ENCODE results near the gene HADHB. TPM values are rescaled to one million over a fixed set of nuclear protein-coding genes. Genes with fewer than 3 reads are reported as not detected.
"Not testable (repeated sequence)": the region's sequence is repeated elsewhere in the genome, so short reads cannot be mapped to it uniquely, and the experiment has no call there.

The HADHB gene
- total RNA-seq, 2 donors from 2014 or later: 45.9 to 46.3 TPM

- H3K9me3 ChIP-seq (ENCODE audit: control insufficient read depth, low read length, poor library complexity, severe bottlenecking): no peaks in the 10 kb centered on the region
- DNase-seq (no peak), ATAC-seq (no peak)
- Mint-ChIP-seq H3K36me3 (ENCODE audit: low read depth) (peaks cover 7% of the 10 kb centered on the region), H3K4me1 (peaks cover 2% of the 10 kb centered on the region), H3K27ac (no peak overlapping the region), H3K27me3 (no peaks in the 10 kb centered on the region), H3K4me3 (no peak overlapping the region)
Observed at GRCh38 chr2:26285931-26286330, 41.2 kb downstream of the HADHB start.

- Mint-ChIP-seq H3K27ac (no peak overlapping the region), H3K4me1 (peaks cover 2% of the 10 kb centered on the region), H3K27me3 (no peaks in the 10 kb centered on the region), H3K4me3 (no peak overlapping the region), H3K36me3 (ENCODE audit: low read depth) (no peaks in the 10 kb centered on the region)
- H3K9me3 ChIP-seq (ENCODE audit: control insufficient read depth, low read length, poor library complexity, severe bottlenecking): no peaks in the 10 kb centered on the region
- ATAC-seq (no peak), DNase-seq (no peak)
Observed at GRCh38 chr2:26290001-26290400, 45.3 kb downstream of the HADHB start.

GRCh38 chr2:26292646-26293045 is 47.9 kb downstream of the HADHB start:
- H3K27ac Mint-ChIP-seq: no peak overlapping the region
- no peaks in the 10 kb centered on the region for H3K36me3 Mint-ChIP-seq (ENCODE audit: low read depth)
- H3K4me3 Mint-ChIP-seq: no peak overlapping the region
- H3K27me3 Mint-ChIP-seq: no peaks in the 10 kb centered on the region
- ATAC-seq (no peak), DNase-seq (no peak)
- H3K4me1 Mint-ChIP-seq: no peaks in the 10 kb centered on the region
- no peaks in the 10 kb centered on the region for H3K9me3 ChIP-seq (ENCODE audit: control insufficient read depth, low read length, poor library complexity, severe bottlenecking)

- Mint-ChIP-seq H3K4me1 (no peaks in the 10 kb centered on the region), H3K27ac (no peak overlapping the region), H3K27me3 (no peaks in the 10 kb centered on the region), H3K36me3 (ENCODE audit: low read depth) (no peaks in the 10 kb centered on the region), H3K4me3 (no peak overlapping the region)
- DNase-seq (no peak), ATAC-seq (no peak)
- H3K9me3 ChIP-seq (ENCODE audit: control insufficient read depth, low read length, poor library complexity, severe bottlenecking): no peaks in the 10 kb centered on the region
Observed at GRCh38 chr2:26295511-26295910, 50.8 kb downstream of the HADHB start.

GRCh38 chr2:26297061-26297460 is 52.3 kb downstream of the HADHB start:
- ATAC-seq (no peak), DNase-seq (no peak)
- no peaks in the 10 kb centered on the region for H3K27me3 Mint-ChIP-seq
- no peak overlapping the region for H3K4me3 Mint-ChIP-seq
- no peaks in the 10 kb centered on the region for H3K9me3 ChIP-seq (ENCODE audit: control insufficient read depth, low read length, poor library complexity, severe bottlenecking)
- H3K4me1 Mint-ChIP-seq: no peaks in the 10 kb centered on the region
- no peak overlapping the region for H3K27ac Mint-ChIP-seq
- H3K36me3 Mint-ChIP-seq (ENCODE audit: low read depth): no peaks in the 10 kb centered on the region

- Mint-ChIP-seq H3K36me3 (ENCODE audit: low read depth) (no peaks in the 10 kb centered on the region), H3K4me1 (no peaks in the 10 kb centered on the region), H3K27me3 (no peaks in the 10 kb centered on the region), H3K27ac (no peak overlapping the region), H3K4me3 (no peak overlapping the region)
- DNase-seq (no peak), ATAC-seq (no peak)
- H3K9me3 ChIP-seq (ENCODE audit: control insufficient read depth, low read length, poor library complexity, severe bottlenecking): no peaks in the 10 kb centered on the region
Observed at GRCh38 chr2:26298286-26298637, 53.5 kb downstream of the HADHB start.

- H3K9me3 ChIP-seq (ENCODE audit: control insufficient read depth, low read length, poor library complexity, severe bottlenecking): no peaks in the 10 kb centered on the region
- Mint-ChIP-seq H3K36me3 (ENCODE audit: low read depth) (no peaks in the 10 kb centered on the region), H3K27ac (no peak overlapping the region), H3K27me3 (no peaks in the 10 kb centered on the region), H3K4me1 (no peaks in the 10 kb centered on the region), H3K4me3 (no peak overlapping the region)
- DNase-seq (no peak), ATAC-seq (peak; percentile 61)
Observed at GRCh38 chr2:26298638-26299393, 54.1 kb downstream of the HADHB start.

GRCh38 chr2:26299471-26300101 is 54.8 kb downstream of the HADHB start:
- Mint-ChIP-seq H3K36me3 (ENCODE audit: low read depth) (no peaks in the 10 kb centered on the region), H3K27ac (no peak overlapping the region), H3K4me1 (no peaks in the 10 kb centered on the region), H3K4me3 (no peak overlapping the region), H3K27me3 (no peaks in the 10 kb centered on the region)
- no peak for DNase-seq
- ATAC-seq: peak; percentile 63
- H3K9me3 ChIP-seq (ENCODE audit: control insufficient read depth, low read length, poor library complexity, severe bottlenecking): no peaks in the 10 kb centered on the region

GRCh38 chr2:26300234-26300925 is 55.6 kb downstream of the HADHB start:
- no peaks in the 10 kb centered on the region for H3K4me1 Mint-ChIP-seq
- H3K27ac Mint-ChIP-seq: no peak overlapping the region
- no peak overlapping the region for H3K4me3 Mint-ChIP-seq
- no peaks in the 10 kb centered on the region for H3K36me3 Mint-ChIP-seq (ENCODE audit: low read depth)
- H3K9me3 ChIP-seq (ENCODE audit: control insufficient read depth, low read length, poor library complexity, severe bottlenecking): no peaks in the 10 kb centered on the region
- no peak for DNase-seq
- ATAC-seq: peak; percentile 57
- H3K27me3 Mint-ChIP-seq: no peaks in the 10 kb centered on the region

- no peak overlapping the region for H3K27ac Mint-ChIP-seq
- no peaks in the 10 kb centered on the region for H3K4me1 Mint-ChIP-seq
- H3K36me3 Mint-ChIP-seq (ENCODE audit: low read depth): no peaks in the 10 kb centered on the region
Observed at GRCh38 chr2:26302846-26303245, 58.1 kb downstream of the HADHB start.

GRCh38 chr2:26305094-26305493 is 60.4 kb downstream of the HADHB start:
- DNase-seq; H3K4me3 Mint-ChIP-seq; H3K36me3 Mint-ChIP-seq (ENCODE audit: low read depth); ATAC-seq; H3K4me1 Mint-ChIP-seq; H3K27me3 Mint-ChIP-seq; H3K9me3 ChIP-seq (ENCODE audit: control insufficient read depth, low read length, poor library complexity, severe bottlenecking); H3K27ac Mint-ChIP-seq: not testable (repeated sequence)

More at GRCh38 chr2:26302846-26303245, 58.1 kb downstream of the HADHB start:
- H3K4me3 Mint-ChIP-seq: no peak overlapping the region
- no peaks in the 10 kb centered on the region for H3K9me3 ChIP-seq (ENCODE audit: control insufficient read depth, low read length, poor library complexity, severe bottlenecking)
- ATAC-seq (no peak), DNase-seq (no peak)
- H3K27me3 Mint-ChIP-seq: no peaks in the 10 kb centered on the region

- no peak overlapping the region for H3K4me3 Mint-ChIP-seq
- no peak overlapping the region for H3K27ac Mint-ChIP-seq
- no peaks in the 10 kb centered on the region for H3K9me3 ChIP-seq (ENCODE audit: control insufficient read depth, low read length, poor library complexity, severe bottlenecking)
- no peak for ATAC-seq
- H3K4me1 Mint-ChIP-seq: no peaks in the 10 kb centered on the region
- no peaks in the 10 kb centered on the region for H3K27me3 Mint-ChIP-seq
- no peak for DNase-seq
- H3K36me3 Mint-ChIP-seq (ENCODE audit: low read depth): no peaks in the 10 kb centered on the region
Observed at GRCh38 chr2:26305540-26305939, 60.8 kb downstream of the HADHB start.

- DNase-seq (no peak), ATAC-seq (no peak)
- peaks cover 2% of the 10 kb centered on the region for H3K36me3 Mint-ChIP-seq (ENCODE audit: low read depth)
- H3K4me1 Mint-ChIP-seq: peaks cover 2% of the 10 kb centered on the region
- no peak overlapping the region for H3K27ac Mint-ChIP-seq
- no peaks in the 10 kb centered on the region for H3K27me3 Mint-ChIP-seq
- H3K4me3 Mint-ChIP-seq: no peak overlapping the region
- no peaks in the 10 kb centered on the region for H3K9me3 ChIP-seq (ENCODE audit: control insufficient read depth, low read length, poor library complexity, severe bottlenecking)
Observed at GRCh38 chr2:26309921-26310320, 65.2 kb downstream of the HADHB start.
